ENCODE results near the gene PRPF38B. TPM values are rescaled to one million over a fixed set of nuclear protein-coding genes. Genes with fewer than 3 reads are reported as not detected.
A peak's percentile ranks its signal among the peaks of the same experiment; 100 is the strongest.

The PRPF38B gene
- 10 to 100 TPM; 11.2 to 22.8 (median 13.3) TPM for total RNA-seq
- 10 to 100 TPM; 15.1 to 42.7 TPM for polyA plus RNA-seq
- long read RNA-seq, donor 1, transcript PRPF38B-203 (6 exons, 3,693 nt) = major isoform, 19 of 36 reads
- long read RNA-seq, donor 1, partial matches to known transcripts = 5 of 36 reads
- long read RNA-seq, donor 1, other reads (novel, unspliced or antisense) = 12 of 36 reads
- long read RNA-seq, donor 2, transcript PRPF38B-203 (6 exons, 3,693 nt) = major isoform, 18 of 33 reads
- long read RNA-seq, donor 2, partial matches to known transcripts = 7 of 33 reads
- long read RNA-seq, donor 2, other reads (novel, unspliced or antisense) = 5 of 33 reads
- long read RNA-seq, donor 3, transcript PRPF38B-203 (6 exons, 3,693 nt) = major isoform, 33 of 71 reads
- long read RNA-seq, donor 3, partial matches to known transcripts = 8 of 71 reads
- long read RNA-seq, donor 3, other reads (novel, unspliced or antisense) = 28 of 71 reads

GRCh38 chr1:108691942-108692723 is at the start of gene PRPF38B:
Gene PRPF38B (plus strand): TSS chr1:108692310. CDS start chr1:108692592, 282 bp downstream.
- WGBS, 2 donors = 0% methylated on average over 57 to 59 of the region's 59 CpGs
- H3K4me1 ChIP-seq = peaks cover 0 to 48% (median 33%) of the 10 kb centered on the region in 9 donors
- H3K9me3 ChIP-seq = no peaks in the 10 kb centered on the region
- peak within 1 kb of the TSS; percentile 60 to 87 (median 82) for H3K4me3 ChIP-seq
- no peak for TF ChIP-seq CTCF (IDR thresholded peaks at IDR 0.05)
- H3K27me3 ChIP-seq = no peaks in the 10 kb centered on the region
- intact Hi-C loops (cut with DNase I) = loop anchor here in 7 of 10 donors (1.0 to 10.0 kb wide), 7 partner anchors 47 to 132 kb away; partner anchors contain the start of genes STXBP3 (in 6 of the 7) and EEIG2 (in 1 of the 7)
- H3K36me3 ChIP-seq = peaks cover 0 to 23% (median 15%) of the 10 kb centered on the region in 9 donors
- peak; percentile 95 for DNase-seq
- ATAC-seq = peak; percentile 98 to 99 (median 99)
- H3K27ac ChIP-seq = peak within 1 kb of the TSS; percentile 91 to 99 (median 96)

- ATAC-seq = peak in 7 of 8 donors; percentile 50 to 80 (median 68)
- H3K9me3 ChIP-seq = no peaks in the 10 kb centered on the region
- 28 to 29% methylated on average over 3 of the region's 3 CpGs for WGBS, 2 donors
- H3K27ac ChIP-seq = peak overlapping the region in 1 of 10 donors; percentile 90
- TF ChIP-seq CTCF (IDR thresholded peaks at IDR 0.05) = peak; percentile 30 to 83 (median 70)
- no peak overlapping the region for H3K4me3 ChIP-seq
- H3K4me1 ChIP-seq = peaks cover 0 to 41% (median 0%) of the 10 kb centered on the region in 9 donors
- DNase-seq = peak in 1 of 2 donors; percentile 56
- intact Hi-C loops (cut with DNase I) = loop anchor here in 9 of 10 donors (1.0 to 10.0 kb wide), 7 partner anchors 51 to 132 kb away; partner anchors contain the start of genes EEIG2 (in 2 of the 9) and PRPF38B (in 1 of the 9)
- no peaks in the 10 kb centered on the region for H3K27me3 ChIP-seq
- no peaks in the 10 kb centered on the region for H3K36me3 ChIP-seq
Measured at GRCh38 chr1:108643492-108644335, 48.4 kb upstream of the PRPF38B start.

- peaks cover 0 to 9% (median 0%) of the 10 kb centered on the region in 9 donors for H3K36me3 ChIP-seq
- intact Hi-C loops (cut with DNase I) = loop anchor here in 7 of 10 donors (1.0 to 10.0 kb wide), 6 partner anchors 50 to 134 kb away; partner anchors contain the start of genes EEIG2 (in 2 of the 7) and PRPF38B (in 1 of the 7)
- H3K27me3 ChIP-seq = no peaks in the 10 kb centered on the region
- peak overlapping the region in 1 of 10 donors; percentile 90 for H3K27ac ChIP-seq
- no peak for TF ChIP-seq CTCF (IDR thresholded peaks at IDR 0.05)
- H3K4me1 ChIP-seq = peaks cover 0 to 41% (median 0%) of the 10 kb centered on the region in 9 donors
- no peak for ATAC-seq
- no peaks in the 10 kb centered on the region for H3K9me3 ChIP-seq
- WGBS, 2 donors = 55 to 61% methylated on average over 7 of the region's 7 CpGs
- no peak for DNase-seq
- no peak overlapping the region for H3K4me3 ChIP-seq
Measured at GRCh38 chr1:108644984-108645383, 47.1 kb upstream of the PRPF38B start.
